ENCODE measurements around the gene TSSK6.

Gene TSSK6

DNA sequence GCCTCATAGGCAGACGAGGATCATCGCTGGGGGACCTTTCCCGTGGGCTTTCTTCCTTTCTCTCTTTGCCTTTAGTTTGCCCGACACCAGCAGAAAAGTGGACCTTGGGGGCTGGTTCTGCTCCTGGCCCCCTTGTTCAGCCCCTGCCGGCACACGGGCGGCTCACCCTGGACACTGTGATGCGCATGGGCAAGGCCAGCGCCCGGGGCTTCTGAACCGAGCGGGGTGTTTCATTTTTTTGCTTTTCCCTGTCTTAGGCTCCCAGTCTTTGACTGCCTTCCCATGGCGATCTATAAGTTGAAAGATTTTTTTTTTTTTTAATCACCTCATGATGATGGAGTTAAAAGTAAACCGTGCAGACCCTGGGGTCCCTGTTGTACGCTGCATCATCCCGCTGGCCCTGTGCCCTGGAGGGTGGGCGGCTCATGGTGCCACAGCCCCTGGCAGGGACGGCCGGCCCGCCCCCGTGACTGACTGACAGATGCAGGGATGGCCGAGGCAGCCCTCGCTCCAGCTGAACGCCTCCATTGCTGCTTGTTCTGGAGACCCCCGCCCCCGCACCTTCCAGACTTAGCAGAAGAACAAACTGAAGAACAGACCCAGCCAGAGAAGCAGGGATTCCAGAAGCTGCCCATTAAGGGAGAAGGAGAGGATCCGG, 9.6 kb downstream of the TSSK6 start:
- DNase-seq (ENCODE audit: low read depth in 2 of 2), result no peak

DNA sequence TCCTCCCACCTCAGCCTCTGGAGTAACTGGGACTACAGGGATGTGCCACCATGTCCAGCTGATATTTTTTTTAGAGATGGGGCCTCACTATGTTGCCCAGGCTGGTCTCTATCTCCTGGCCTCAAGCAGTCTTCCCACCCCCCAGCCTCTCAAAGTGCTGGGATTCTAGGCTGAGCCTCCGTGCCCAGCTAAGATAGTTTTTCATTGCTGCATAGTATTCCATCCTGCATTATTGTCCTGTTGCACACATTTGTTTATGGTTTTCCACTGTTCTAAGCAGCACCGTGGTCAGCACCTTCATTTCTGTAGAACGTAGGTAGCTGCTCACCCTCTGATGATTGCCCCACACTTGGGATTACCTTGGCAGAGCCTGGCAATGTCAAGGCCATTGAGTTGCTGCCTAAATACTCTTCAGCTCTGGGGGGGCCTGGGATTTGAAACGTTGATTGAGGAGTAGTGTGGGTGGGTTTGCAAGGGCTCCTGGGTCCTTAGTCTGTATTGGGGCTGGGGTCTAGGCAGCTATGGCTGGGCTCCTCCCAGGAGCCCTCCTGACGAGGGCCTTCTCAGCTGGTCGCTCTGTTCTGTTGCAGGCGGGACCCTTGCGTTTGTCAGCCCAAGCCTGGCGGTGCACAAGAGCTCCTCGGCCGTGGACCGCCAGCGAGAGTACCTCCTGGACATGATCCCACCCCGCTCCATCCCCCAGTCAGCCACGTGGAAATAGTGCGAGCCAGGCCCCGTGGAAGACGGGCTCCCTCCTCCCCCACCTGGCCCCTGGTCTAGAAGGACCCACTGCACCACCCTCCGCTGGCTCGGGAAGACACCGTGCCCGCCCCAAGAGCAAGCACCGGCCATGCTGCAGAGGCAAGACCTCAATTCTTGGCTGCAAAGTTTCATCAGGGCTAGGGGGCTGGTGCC, 10.3 kb downstream of the TSSK6 start:
- DNase-seq (ENCODE audit: low read depth in 2 of 2), result no peak

DNA sequence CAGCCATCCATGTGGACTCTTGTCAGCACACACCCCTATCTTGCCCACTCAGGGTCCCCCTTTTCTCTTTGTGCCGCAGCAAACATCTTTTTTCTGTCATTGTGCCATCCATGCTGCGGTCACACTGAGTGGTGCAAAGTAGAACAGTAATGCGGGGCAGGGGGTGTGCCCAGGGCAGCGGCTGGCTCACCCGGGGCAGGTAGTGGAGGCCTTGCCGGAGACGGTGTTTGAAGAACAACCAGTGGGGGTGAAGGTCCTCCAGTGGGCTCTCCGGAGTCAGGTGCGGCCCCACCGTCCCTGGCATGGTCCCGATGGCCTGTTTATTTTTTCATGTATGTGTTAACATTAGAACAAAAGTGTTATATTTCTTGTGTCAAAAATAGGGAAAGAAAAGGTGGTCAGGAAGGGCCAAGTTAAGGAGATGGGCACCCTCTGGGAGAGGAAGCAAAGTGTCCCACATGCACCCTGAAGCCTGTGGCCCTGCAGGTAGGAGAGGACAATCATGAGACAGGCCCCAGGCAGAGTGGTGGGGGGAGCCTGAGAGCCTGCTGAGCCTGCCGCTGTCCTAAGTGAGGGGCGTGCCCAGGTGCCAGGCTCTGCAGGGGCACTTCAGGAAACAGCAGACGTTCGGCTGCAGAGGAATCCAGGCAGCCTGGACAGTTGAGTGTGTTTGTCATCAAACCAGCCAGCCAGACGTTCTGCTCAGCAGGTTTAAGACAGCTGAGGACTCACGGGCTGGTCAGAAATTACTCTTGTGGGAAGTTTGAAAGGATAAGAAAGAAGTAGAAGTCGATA, 12.3 kb downstream of the TSSK6 start:
- no peak for DNase-seq (ENCODE audit: low read depth in 2 of 2)

DNA sequence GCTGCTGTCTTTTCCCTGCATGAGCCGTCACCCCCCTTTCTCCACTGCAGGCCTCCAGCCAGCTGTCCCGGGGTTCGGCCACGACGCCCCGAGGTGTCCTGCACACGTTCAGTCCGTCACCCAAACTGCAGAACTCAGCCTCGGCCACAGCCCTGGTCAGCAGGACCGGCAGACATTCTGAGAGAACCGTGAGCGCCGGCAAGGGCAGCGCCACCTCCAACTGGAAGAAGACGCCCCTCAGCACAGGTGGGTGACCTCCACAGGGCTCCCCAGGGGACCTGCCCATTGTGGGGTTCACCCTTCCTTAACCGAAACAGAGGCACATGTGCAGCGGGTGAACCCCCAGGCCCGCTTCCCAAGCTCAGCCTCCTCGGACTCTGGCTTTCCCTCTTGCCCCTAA, 13.1 kb downstream of the TSSK6 start:
- DNase-seq (ENCODE audit: low read depth in 2 of 2), result no peak

DNA sequence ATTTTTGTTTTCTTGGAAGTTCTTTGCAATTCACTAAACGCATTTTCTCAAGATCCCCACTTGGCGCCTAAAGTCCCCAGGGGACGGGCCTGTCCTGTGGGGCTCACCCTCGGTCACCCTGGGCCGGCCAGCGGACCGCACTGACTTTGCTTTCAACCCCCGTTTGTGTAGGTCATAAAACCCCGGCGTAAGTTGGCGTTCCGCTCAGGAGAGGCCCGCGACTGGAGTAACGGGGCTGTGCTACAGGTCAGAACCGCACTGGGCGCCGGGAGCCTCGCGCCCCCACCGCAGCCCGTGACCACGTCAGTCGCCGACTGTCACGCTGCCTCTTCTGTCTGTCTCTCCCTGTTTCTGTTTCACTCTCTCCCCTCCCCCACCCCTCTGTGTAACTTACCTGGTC, 13.6 kb downstream of the TSSK6 start:
- no peak for DNase-seq (ENCODE audit: low read depth in 2 of 2)

DNA sequence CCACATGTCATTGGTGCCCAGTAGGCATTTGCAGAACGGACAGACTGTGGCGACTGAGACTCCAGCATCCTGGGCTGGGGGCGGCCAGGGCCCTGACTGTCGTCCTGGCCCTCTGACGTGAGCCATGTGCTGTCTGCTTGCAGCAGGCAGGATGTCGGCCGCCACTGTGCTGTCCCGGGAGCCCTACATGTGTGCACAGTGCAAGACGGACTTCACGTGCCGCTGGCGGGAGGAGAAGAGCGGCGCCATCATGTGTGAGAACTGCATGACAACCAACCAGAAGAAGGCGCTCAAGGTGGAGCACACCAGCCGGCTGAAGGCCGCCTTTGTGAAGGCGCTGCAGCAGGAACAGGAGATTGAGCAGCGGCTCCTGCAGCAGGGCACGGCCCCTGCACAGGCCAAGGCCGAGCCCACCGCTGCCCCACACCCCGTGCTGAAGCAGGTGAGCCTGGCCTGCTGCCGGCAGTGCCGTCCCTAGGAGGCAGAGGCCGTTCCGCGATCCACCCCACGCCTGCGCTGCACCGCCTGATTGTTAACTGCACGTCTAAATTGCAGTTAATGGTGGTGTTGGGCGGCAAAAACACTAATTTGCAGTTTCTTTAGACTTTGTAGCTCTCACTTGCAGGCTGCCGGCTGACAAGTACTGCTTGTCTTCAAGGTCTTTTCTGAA, 14.2 kb downstream of the TSSK6 start:
- no peak for DNase-seq (ENCODE audit: low read depth in 2 of 2)

DNA sequence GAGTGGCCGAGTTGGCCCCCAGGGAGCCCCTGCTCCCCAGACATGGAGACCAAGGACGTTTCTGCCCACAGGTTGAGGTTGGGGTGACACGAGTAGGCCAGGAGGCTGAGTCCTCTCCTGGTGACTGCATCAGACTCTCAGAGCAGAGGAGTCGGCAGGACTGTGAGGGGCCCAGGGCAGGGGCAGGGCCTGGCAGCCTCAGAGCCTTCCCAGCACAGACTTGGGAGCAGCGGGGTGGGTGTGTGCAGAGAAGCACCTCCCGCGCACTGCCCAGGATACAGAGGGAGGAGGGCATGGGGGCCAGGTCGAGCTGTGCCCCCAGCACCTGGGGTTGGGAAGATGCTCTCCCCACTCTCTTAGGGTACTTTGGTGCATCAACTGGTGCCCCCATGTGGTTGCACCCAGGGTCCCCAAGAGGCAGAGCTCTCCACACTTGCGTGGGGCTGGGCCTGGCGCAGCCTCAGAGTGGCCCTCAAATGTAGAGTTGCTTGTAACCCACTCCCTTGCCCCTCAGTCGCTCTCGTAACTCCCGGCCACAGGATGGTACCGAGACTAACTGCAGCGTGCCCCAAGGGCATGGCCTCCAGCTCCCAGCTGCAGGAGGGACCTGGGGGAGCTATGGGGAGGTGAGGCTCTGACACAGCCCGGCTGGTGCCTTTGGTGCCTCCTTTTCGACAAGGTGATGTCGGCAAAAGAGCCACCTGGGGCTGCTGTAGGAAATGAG, 15.9 kb downstream of the TSSK6 start:
- DNase-seq (ENCODE audit: low read depth in 2 of 2), result no peak

DNA sequence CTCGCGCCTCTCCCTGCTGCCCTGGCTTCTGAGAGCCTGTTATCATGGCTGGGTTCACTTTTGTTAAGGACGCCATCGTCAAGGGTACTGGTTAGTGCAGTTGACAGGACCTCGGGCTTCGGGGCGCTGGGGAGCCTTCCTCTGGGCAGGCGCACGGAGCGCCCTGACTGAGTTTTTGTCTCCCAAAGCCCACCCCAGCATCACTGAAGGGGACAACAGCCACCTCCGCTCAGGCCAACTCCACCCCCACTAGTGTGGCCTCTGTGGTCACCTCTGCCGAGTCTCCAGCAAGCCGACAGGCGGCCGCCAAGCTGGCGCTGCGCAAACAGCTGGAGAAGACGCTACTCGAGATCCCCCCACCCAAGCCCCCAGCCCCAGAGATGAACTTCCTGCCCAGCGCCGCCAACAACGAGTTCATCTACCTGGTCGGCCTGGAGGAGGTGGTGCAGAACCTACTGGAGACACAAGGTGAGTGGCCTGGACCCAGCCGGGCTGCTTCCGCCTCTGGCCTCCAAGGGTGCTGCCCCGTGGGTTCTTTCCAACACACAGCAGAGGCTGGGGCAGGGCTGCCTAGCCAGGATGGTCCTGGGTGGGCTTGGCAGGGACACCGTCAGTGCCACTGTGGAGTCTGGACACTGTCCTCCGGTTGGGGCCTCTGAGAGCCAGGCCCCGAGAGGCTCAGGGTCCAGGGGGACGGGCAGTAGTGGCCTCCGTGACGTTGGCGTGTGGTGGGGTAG, 16.9 kb downstream of the TSSK6 start:
- DNase-seq (ENCODE audit: low read depth in 2 of 2), result no peak

DNA sequence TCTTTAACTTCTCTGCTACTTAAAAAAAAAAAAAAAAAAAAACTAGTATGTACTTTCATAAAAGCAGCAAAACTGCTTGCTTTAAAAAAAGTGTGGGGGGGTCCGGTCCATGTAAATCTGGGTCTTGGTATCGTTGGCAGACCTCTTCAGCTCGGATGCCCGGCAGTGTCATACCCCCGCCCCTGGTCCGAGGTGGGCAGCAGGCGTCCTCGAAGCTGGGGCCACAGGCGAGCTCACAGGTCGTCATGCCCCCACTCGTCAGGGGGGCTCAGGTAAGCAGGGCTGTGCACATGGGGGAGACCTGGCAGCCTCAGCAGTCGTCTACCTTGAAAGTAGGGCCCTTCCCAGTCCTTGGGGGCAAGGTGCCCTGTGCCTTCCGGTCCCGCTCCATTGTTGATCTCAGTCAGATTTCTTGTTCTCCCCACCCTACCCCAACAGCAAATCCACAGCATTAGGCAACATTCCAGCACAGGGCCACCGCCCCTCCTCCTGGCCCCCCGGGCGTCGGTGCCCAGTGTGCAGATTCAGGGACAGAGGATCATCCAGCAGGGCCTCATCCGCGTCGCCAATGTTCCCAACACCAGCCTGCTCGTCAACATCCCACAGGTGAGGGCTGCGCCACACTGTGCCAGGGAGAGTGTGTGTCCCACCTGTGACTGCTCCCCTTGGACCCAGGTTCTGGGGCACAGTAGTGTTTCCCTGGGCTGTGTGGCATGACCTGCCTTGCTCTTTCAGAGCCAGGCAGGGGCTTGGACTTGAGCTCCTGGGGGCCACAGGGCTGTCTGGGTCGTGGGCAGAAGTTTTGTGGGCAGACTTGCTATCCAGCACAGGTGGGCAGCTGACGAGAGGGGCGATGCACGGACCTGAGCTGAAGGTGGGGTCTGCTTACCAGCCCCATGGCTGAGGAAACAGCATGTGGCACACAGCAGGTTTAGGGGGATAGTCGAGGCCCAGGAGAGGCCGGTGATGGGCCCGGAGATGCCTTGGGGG, 19.4 kb downstream of the TSSK6 start:
- DNase-seq (ENCODE audit: low read depth in 2 of 2), result no peak

DNA sequence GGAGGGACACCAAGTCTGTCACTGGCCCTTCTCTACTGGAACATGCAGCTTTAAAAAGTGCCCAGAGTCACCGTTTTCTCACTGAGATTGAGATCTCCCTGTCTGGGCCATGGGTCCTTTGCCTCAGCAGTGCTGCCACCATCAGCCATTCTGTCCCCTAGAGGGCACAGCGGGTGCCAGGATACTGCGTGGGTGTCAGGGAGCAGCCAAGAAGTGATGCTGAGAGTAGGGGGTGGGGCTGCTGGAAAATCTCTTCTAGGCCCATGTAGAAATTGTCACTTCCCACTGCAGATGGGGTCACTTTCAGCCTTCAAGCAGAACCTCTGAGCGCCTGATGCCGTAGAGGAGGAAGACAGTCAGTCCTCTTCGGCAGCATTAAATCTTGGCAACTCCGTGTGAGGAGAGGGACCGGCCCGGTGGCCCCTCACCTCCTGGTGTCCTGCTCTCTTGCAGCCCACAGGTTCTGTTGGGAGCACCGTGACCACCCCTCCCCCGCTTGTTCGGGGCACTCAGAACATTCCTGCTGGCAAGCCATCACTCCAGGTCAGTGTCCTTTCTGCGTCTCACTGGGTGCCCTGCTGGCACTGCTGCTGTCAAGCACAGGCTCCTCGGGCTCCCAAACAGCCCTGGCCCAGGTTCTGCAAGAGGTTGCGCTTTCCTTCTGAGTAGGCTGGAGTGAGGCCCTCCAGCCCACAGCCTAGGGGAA, 21.4 kb downstream of the TSSK6 start:
- no peak for DNase-seq (ENCODE audit: low read depth in 2 of 2)

DNA sequence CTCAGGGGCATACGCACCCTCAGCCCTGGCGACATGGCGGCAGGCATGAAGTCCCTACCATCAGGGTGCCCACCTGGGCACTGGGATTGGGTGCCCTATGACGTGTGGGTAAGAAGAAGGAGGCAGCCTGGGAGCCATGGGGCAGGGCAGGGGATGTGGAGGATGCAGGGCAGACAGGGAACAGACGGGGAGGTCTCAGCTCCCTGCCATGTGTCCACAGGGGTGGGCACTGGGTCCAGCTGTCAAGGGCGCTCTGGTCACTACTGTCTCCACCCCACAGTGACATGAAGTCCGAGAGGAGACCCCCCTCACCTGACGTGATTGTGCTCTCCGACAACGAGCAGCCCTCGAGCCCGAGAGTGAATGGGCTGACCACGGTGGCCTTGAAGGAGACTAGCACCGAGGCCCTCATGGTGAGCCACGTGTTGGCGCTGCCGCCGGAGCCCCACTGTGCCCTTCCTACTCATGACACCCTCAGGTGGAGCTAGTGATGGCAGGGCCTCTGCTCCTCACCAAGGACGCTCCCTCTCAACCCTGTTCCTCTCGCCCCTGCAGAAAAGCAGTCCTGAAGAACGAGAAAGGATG, 23.2 kb downstream of the TSSK6 start:
- no peak for DNase-seq (ENCODE audit: low read depth in 2 of 2)

DNA sequence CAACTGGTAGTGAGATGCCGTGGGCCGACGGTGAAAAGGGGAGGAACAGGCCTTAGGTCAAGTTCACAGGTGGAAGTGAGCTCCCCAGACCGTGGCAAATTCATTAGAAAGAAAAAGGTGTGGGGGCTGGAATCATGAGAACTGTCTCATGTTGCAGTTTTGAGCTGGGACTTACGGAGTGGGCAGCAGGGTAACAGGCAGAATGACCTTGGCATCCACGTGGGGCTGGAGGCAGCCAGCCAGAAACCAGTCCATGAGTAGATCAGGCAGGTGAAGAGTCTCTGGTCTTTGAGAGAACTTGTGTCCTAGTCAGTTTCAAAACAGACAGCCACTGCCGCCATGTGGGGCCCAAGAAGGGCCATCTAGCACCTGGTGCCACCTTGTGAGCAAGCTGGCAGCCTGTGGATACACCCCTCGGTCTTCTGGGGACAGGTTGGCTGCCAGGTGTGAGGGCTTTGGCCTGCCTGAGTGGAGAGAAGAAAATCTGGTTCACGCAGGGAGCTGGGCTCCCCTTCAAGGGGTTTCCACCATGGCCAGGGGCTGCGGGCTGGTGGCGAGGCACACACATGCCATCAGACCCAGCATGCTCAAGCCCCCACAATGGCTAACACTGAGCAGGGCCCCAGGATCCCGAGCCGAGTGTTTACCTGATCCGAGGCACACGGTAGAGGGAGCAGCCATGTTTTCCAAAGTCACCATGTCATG, 23.9 kb downstream of the TSSK6 start:
- DNase-seq (ENCODE audit: low read depth in 2 of 2), result no peak

DNA sequence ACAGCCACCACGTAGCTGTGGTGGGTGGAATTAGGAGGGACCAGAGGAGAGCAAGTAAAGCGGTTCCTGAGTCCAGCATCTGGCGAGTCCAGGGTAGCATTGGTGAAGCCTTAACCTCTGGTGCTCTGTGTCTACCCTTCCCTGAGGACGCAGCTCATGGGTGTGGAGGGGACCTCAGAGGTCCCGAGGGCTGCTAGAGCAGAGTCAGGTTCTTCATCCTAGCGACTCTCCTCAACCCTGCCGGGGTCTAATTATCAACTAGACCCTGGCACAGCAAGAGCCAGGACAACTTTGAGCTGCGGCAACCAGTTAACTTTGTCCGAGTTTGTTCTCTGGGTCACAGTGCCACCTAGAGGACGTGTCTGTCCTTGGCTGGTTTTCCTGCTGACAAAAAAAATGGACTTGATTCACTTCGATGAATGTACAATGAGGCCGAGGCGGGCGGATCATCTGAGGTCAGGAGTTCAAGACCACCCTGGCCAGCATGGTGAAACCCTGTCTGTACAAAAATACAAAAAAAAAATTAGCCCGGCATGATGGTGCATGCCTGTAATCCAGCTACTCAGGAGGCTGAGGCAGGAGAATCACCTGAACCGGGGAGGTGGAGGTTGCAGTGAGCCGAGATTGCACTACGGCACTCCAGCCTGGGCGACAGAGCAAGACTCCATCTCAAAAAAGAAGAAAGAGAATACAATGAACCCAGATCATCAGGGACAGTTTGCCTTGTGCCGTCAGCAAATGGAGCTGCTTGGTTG, 25.0 kb downstream of the TSSK6 start:
- peak; percentile 51 to 69 for DNase-seq (ENCODE audit: low read depth in 2 of 2)

DNA sequence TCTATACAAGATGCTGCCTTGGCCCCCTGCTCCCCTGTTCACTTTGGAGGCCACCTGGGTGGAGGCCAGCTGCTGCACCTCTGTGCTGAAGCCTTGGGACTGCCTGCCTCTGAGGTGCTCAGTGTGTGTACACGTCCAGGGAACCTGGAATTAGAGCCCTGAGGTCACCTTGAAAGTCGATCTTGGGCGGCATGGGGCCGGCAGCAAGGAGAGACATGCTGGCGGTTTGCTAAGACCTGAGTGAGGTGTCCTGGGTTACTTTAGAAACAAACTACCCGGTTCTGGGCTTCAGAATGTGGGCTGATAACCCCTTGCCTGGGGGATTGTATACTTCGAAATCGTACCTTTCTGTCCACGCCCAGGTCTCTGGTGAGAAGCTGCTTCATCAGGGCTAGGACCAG, 25.5 kb downstream of the TSSK6 start:
- DNase-seq (ENCODE audit: low read depth in 2 of 2), result no peak

DNA sequence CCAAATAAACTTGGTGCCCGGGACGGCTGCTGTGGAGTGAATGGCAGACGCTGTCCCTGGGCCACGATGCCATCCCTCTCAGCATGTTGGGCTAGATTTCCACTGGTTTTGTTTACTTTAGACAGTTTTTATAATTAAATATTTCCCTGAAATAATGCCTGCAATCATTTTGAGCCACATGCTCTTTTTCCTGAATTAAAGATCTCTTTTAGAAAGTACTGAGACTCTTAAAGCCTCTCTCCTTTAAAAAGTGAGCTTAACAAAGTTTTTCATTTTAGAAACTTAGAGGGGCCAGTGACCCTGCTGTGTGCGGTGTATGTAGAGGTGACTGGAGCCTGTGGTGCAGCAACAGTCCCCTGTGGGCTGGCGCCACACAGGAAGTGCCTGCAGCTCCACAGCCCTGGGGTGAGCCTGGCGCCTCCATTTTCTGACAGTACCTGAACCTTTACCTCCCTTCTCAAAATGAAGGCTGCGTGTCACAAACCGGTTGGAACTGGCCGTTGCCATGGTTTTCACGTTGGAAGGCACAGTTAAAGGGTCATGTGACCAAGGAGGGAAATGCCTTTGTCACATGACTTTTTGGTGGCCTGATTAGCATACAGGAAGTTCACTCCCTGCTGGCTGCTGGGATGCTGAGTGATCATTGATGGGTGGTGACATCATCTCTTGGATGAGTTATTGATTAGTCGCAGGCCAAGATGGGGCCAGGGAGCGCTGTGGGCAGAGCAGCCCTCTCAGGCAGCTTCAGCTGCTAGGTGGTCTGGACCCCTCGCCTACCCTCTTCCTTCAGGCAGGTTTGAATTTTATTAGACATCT, 26.3 kb downstream of the TSSK6 start:
- DNase-seq (ENCODE audit: low read depth in 2 of 2), result peak; percentile 60 to 72
